ENCODE measurements around the gene THSD4.

Gene THSD4

GRCh38 chr15:71501344-71502076, 386.2 kb downstream of the THSD4 start:
- DNase-seq (ENCODE audit: low read depth): no peak

DNA sequence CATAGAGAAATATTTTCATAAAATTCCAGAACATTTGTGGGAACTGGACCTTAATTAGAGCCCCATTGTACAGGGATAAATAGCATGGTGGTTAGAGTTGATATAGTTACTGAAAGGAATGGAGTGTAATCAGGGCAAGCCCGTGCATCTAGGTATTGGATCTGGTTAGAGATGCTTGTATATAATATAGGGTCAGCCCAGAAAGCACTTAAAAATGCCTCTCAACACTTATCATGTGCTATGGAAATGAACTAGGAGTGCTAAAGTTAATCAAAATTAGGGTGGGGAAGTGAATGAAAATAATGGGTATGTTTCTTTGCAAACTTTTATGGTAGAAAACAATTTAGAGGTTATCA, 386.8 kb downstream of the THSD4 start:
- no peak for DNase-seq (ENCODE audit: low read depth)

GRCh38 chr15:71505962-71506361, 390.7 kb downstream of the THSD4 start:
- no peak for DNase-seq (ENCODE audit: low read depth)

GRCh38 chr15:71506946-71507345, 391.7 kb downstream of the THSD4 start:
- DNase-seq (ENCODE audit: low read depth): no peak

DNA sequence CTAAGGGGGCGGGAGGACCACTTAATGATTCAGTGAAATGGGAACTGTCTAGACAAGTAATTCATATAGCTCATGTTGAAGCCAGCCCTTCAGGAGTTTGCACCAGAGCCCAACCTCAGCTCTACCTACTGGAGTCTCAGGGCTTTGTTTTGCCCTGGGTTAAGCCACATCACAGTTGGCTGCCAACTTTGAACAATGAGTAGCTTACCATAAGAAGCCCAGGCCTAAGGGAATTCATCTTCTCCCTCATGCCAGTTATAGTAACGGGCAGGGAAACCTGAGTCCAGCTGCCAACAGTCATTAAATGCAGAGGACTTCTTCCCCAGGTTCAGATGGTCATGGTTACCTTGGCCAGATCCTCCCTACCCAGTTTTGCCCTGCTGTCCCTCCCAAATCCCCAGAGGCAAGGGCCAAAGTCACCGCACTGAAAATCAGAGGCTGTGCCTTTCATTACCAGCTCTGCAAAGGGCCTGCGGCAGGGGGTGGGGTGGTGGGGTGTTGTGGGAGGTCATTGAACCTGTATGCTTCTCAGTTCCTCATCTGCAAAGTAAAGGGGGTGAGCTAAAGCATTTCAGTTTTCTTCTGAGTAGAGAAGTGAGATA, 392.9 kb downstream of the THSD4 start:
- no peak for DNase-seq (ENCODE audit: low read depth)

DNA sequence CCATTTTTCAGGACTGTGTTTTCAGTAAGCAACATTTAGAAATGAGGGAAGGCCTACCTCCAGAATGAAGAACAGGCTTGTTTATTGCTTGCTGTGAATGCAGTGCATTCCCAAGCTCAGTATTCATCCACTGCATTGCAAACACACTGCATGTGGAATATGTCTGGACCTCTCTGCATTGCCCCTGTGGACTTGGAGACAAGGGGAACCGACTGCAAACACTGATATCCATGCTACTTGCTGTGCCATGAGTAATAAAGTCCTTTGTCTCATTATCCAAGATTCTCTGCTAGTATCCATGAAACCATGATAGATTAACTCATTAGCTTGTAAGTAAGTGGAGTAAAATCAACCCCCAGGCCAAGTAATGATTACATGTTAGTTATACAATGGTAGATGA, 393.9 kb downstream of the THSD4 start:
- no peak for DNase-seq (ENCODE audit: low read depth)

DNA sequence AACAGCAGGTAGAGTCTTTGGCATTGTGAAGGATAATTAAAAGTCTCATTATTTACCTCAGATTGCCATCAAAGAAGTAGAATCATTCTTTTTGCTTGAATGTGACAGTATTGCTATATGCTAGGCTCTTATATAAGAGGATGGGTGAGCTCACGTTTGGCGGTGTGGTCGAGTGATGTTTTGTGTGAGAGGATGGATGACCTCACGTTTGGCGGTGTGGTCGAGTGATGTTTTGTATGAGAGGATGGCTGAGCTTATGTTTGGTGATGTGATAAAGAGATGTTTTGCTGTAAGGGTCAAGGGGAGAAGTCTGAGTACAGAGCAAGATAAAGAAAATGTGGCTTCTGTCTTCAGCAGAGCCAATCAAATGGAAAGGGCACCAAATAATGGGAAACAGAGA, 395.5 kb downstream of the THSD4 start:
- no peak for DNase-seq (ENCODE audit: low read depth)

DNA sequence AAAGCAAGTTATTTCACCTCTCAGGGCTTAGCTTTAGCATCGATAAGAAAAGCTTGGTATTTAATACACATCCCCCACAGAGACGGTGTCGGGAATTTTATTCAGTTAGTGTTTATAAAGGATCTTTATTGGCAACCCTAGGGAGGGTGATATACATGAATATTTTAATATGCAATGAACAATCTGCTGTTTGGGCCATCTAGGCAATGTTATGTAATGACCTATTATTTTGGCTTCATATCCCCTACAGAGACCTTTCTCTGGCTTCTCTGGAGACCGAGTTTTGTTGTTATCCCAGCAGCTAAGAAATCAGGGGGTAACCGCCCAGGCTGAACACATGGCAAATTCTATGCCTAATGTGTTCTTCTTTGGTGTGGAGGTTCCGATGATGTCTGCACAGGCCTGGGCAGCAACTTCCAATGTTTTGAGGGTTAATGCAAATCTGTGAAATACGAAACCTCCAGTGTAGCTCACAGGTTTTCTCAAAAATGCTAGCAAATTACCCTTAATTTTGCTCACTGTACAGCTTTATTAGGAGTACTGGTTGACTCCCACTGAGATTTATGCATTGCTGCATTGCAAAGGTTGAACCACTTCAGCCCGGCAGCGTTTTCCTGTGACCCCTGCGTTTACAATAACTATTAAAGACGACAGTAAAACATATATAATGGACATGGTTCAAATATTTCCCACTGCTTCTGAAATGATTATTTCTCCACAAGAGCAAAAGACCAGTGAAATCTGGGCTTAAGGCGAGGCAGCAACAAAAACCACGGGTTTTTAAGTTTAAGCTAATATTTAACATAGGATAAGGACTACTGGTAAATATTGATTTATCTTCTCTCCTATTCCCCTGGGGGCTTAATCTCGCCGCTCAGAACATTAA, 396.8 kb downstream of the THSD4 start:
- no peak for DNase-seq (ENCODE audit: low read depth)

DNA sequence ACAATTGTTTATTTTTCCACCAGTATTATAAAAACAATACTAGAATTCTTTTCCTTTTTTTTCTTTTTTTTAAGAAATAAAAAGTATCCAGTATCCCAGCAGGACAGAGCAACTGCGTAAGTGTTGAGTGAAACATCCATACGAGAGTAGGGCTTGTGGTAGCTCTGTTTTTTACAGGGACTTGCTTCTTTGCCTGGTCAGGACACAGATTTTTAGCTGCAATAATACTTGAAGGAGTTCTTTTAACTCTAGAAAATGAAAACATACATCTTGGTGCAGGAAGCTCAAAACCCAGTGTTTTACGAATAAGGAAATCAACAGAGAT, 397.4 kb downstream of the THSD4 start:
- no peak for DNase-seq (ENCODE audit: low read depth)

- no peak for DNase-seq (ENCODE audit: low read depth)
Measured at GRCh38 chr15:71515375-71516186, 400.3 kb downstream of the THSD4 start.

DNA sequence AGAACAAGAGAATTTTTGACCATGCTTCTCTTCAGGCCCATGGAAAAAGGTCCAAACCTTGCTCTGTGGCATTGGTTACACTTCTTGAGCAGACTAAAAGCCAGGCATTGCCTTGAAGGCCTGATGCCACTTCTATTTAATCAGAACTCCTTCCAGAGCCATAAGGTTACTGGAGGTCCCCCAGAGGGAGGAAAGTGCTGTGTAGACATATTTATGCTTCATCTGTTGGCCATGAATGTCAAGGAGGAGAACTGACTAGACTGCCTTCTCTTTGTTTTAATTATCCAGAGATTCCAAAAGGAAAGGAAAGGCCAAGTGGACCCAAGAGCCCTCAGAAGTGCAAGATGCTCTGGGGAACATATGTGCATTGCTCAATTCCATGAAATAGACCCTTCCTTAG, 402.5 kb downstream of the THSD4 start:
- no peak for DNase-seq (ENCODE audit: low read depth)

- no peak for DNase-seq (ENCODE audit: low read depth)
Measured at GRCh38 chr15:71518661-71519060, 403.4 kb downstream of the THSD4 start.

GRCh38 chr15:71526060-71526820, 411.0 kb downstream of the THSD4 start:
- no peak for DNase-seq (ENCODE audit: low read depth)

- no peak for DNase-seq (ENCODE audit: low read depth)
Measured at GRCh38 chr15:71529361-71529760, 414.1 kb downstream of the THSD4 start.

- DNase-seq (ENCODE audit: low read depth): no peak
Measured at GRCh38 chr15:71530116-71530515, 414.8 kb downstream of the THSD4 start.

- no peak for DNase-seq (ENCODE audit: low read depth)
Measured at GRCh38 chr15:71532994-71533393, 417.7 kb downstream of the THSD4 start.

- DNase-seq (ENCODE audit: low read depth): no peak
Measured at GRCh38 chr15:71538181-71538580, 422.9 kb downstream of the THSD4 start.

- DNase-seq (ENCODE audit: low read depth): no peak
Measured at GRCh38 chr15:71541746-71542145, 426.5 kb downstream of the THSD4 start.

DNA sequence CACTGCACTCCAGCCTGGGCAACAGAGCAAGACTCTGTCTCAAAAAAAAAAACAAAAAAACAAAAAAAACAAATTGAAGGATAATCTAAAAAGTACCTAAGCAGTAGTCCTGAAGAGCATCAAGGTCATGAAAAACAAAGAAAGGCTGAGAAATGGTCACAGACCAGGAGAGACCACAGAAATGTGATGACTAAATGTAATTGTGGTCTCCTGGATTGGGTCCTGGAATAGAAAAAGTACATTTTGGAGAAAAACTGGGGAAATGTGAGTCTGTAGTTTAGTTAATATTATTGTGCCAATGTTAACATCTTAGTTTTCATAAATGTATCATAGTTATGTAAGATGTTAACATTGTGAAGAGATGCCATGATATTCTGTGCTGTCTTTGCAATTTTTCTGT, 427.6 kb downstream of the THSD4 start:
- DNase-seq (ENCODE audit: low read depth): no peak

DNA sequence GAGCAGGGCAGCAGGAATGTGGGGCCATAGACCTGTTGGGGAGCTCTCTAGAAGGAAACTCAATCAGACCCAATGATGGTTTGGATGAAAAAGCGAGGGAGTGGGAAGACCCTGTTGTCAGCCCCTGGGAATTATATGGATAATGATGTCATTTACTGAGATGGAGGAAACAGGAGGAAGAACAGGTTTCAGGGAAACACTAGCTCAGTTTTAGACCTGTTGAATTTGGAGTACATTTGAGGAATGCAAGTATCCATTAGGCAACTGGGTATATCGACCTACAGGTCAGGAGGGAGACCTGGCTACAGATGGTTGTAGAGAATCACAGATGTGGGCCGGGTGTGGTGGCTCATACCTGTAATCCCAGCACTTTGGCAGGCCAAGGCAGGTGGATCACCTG, 428.1 kb downstream of the THSD4 start:
- no peak for DNase-seq (ENCODE audit: low read depth)

GRCh38 chr15:71545223-71545760, 430.0 kb downstream of the THSD4 start:
- DNase-seq (ENCODE audit: low read depth): no peak
